ENCODE results near the gene DAB2IP. TPM values are rescaled to one million over a fixed set of nuclear protein-coding genes. Genes with fewer than 3 reads are reported as not detected.
"Not testable (repeated sequence)": the region's sequence is repeated elsewhere in the genome, so short reads cannot be mapped to it uniquely, and the experiment has no call there.

Gene DAB2IP
- polyA plus RNA-seq, 1 donor: 48.6 TPM

DNA sequence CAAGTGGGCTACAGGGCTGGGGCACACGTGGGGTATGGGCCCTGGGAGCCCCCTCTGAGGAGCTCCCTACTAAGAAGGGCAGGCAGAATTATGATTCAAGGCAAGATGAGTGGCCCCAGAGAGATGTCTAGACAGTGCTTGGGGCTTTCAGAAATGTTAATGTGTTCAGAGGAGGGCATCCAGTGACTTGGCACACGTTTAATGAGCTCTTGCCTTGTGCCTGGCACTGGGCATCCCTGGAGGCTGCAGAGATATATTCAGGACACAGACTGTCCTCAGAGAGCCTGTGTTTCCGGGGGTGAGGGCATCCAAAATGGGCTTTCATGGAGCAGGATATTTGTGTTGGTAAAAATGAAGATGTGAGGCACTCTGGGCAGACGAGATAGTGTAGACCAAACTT is 25.4 kb upstream of the DAB2IP start:
- no peak for DNase-seq

DNA sequence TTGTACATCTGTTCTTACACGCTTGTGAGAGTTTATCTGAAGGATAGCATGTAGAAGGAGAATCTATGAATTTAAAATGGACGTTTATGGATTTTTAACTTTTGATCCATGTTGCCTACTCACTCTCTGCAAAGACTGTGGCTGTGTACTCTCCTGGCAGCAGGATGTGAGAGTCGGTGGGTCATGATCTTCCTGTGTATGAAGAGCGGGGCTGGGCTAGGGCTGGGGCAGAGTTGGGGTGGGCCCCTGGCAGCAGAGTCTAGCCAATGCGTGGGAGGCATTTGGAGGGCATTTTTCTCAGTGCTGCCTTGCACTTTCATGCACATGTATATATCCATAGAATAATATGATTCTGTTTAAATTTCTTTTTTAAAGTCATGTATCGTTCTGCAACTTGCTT is 24.0 kb upstream of the DAB2IP start:
- no peak for DNase-seq

DNA sequence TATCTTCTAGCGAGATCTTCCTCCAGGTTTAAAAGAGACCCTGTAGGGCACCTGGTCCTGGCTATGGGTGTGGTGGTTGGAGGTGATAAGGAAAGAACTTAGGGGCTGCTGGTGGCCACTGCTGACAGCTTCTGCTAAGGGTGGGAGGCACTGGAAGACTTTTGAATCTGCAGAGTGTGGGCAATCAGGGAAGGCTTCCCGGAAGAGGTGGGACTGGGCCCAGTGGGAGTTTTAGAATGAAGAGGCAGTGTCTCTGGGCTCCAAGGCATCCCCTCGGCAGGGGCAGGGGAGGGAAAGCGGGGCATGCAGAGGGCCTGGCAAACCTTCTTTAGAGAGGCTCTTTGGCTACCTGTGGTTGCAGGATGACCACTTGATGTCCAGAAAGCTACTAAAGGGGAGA is 23.0 kb upstream of the DAB2IP start:
- no peak for DNase-seq

DNA sequence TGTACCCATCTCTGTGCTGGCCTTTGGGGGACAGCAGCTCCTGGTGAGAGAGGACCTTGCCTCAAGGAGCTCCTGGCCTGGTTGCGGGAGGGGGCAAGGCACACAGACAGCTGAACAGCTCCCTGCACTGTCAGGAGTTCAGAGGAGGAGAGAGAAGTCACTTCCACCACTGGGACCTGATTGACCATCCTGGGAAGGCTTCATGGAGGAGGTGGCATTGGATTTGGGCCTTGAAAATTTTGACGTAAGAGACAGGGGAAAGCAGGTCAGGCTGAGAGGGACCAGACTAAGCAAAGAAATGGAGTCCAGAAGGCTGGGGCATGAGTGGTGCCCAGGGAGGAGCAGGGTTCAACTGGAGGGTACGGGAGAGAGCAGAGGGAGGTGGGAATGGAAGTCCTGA is 20.3 kb upstream of the DAB2IP start:
- DNase-seq: no peak

DNA sequence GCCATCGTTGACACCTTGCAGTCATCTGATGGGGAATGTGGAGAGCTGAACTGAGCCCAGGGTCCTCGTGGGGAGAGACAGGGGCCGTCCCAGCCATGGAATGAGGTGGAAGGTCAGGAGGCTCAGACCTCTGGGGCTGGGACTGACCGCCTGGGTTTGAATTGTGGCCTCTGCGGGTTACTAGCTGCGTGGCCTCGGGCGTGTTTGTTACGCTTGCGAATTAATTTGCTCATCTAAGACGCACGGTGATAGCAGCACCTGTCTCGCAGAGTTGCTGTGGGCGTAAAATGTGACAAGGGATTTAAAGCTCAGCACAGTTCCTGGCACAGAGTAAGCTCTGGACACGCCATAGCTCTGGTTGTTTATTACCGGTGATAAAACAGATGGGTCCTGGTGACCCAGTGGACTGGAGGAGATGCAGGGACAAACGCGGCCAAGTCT is 19.4 kb upstream of the DAB2IP start:
- DNase-seq: no peak

DNA sequence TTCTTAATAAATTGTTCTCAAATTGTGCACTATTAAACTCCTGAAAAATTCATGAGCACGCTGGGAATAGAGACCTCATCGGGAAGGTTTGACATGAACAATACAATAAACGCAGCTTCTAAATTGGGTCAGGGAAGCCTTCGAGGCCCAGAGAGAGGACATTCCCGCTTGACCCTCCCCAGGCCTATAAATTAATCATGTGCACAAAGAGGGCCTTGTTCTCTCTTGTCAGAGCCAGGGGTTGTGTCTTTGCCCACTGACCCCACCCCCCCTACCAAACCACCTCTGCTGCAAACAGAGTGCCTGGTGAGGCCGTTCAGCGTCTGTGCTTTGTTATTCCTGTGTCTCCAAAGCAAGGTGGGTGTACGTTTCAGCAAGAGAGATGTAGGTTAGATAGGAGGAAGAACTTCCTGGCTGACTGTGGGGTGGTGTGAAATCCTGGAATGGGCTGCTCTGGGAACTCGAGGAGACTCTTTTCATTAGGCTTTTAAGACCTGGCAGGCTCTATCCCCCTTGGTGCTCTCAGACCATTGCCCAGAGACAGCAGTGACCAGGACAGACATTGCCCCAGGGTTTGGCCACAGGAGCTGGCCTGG is 18.2 kb upstream of the DAB2IP start:
- no peak for DNase-seq

DNA sequence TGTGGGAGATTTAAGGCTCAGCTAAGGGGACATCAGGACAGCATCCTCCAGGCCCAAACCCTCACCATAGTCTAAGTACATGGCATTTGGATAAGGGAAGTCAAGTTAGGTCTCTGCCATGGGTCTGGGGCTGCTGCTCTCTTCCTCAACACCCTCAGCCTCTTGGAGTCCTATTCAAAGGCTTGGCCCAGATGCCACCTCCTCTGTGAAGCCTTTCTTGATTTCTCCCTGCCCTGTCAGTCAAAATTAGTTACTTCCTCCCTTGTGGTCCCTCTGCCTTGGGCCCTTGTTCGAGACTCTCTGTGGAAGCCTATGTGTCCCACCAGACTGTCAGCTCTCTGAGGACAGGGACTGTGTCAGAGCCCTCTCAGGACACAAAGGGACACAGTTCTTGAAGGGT is 17.7 kb upstream of the DAB2IP start:
- no peak for DNase-seq

DNA sequence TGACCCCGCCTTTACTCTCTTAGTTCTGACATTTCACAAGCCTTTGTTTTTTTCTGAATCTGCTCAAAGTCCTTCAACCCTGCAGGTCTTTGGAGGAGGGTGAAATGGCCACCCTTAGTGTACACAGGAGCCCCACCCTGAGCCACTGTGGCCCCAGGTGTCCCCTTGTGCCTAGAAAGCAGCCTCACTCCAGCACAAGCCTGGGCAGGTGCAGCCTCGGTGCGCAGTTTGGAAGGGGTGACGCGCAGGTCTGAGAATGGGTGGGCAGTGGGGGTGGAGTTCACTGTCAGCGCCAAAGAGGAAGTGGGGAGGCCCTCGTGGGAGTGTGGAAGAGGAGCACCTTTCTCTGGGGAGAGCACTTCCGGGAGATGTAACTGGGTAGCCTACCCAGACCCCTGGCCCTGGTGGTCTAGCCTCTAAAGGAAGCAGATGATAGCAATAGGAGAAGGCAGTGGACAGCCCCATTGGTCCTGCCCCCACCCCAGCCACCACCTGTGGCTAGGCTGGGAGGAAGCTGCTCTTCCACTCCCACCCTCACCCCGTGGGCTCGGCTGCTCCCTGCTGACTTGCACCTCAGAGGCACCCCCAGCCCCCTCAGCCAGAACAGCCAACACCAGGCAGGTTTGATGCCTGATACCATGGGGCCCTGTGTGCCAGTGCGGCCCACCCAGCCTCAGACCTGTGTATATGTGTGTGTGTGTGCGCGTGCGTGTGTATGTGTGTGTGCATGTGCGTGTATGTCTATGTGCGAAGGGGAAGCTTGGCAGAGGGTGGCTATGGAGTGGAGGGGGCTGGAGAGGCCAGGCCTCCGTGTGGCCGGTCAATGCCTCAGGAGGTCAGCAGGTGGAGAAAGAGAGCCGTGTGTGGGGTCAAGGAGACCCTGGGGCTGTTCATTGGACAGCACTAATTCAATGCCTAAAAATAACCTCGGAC is 16.8 kb upstream of the DAB2IP start:
- DNase-seq: no peak

DNA sequence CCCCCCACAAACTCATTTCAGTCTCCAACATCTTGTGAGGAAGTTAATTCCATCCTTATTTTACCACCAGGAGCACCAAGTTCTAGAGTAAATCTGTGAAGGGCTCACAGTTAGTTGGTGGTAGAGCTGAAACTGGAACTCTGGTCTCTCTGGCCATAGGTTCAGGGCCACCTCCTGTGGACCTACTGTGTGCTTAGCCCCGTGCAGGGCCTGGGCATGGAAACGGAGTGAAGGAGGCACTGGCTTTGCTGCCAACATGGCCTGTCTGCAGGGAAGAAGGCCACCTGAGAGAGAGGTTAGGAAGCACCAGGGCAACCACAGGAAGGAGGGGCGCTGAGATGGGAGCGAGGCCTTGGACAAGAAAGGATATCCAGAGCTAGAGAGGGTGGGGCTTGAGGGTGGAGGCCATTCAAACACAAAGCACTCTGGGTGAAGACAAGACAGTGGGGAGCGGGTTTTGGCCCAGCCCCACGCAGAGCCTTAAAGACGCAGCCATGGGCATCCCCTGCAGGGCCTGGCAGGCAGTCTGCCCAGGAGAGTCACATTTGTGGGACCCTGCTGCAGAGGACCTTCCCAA is 16.0 kb upstream of the DAB2IP start:
- no peak for DNase-seq

DNA sequence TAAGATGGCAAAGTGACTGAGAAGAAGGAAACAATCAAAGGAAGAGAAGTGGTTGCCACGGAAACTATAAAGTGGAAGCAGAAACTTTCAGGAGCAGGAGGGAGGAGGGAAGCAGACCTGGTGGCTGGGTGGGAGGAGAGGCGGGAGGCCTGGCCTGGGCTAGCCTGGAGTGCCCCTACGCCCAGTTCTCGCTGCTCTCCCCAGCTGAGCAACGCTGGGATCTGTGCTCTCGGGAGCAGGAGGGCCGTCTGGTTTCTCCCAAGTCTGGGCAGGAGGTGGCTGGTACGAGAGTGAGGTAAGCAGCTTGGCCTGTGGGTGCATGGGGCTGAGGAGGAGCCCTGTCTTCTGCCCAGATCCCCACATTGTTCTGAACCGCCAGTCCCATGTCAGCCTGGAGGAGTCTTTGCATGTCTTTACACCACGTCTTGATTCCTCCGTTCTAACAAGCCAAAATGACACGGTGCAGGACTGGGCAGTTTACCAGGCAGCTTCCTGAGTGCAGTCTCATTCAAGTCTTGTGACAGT is 15.0 kb upstream of the DAB2IP start:
- DNase-seq: peak; percentile 69

DNA sequence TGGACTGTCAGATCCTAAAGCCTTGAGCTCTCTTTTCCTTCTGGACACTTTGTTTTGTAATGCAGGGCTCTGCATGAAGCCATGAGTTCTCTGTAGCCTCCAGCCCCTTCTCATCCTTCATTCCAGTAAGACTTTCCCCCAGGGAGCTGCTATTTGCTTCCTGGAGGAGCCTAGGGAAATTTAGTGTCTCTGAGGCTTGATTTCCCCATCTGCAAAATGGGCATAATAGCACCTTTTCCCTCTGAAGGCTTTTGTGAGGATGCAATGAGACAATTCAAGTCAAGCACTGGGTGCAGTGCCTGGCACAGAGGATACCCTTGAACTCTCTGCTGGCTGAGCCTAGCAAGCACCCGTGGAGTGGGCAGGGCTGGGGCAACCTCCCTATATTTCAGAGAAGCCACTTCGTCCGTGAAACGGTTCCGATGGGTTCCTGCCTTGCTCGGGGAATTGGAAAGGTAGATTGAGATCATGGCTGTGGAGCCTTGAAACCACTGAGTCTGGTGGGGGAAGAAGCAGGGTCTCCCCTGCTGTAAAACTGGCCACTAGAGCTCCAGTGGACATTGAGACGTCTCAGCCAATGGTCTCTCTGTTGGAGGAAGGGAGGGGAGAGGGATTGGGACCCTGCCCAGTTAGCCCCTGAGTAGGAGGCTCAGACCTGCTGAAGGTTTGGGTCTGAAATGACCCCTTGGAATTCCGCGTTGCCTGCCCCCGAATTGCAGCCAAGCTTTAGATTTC is 14.3 kb upstream of the DAB2IP start:
- no peak for DNase-seq

DNA sequence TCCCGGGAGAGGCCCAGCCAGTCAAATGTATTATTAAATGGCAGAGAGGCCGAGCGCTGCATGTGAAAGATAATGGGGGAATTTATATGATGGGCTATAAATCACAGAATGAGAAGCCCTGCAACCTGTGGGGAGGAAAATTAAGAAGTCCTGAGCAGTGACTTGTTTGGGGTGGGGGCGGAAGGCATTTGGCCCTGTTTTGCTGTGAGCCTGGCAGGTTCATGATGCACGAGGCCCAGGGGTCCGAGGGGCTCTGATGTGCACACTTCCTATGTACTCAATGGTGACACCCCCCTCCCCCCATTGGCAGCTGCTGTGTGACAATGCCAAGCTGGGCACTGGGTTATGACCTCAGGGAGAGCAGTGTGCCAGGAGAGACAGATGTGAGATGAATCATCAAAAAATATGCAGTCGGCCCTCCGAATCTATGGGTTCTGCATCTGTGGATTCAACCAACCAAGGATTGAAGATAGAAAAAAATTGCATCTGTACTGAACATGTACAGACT is 13.7 kb upstream of the DAB2IP start:
- DNase-seq: no peak

DNA sequence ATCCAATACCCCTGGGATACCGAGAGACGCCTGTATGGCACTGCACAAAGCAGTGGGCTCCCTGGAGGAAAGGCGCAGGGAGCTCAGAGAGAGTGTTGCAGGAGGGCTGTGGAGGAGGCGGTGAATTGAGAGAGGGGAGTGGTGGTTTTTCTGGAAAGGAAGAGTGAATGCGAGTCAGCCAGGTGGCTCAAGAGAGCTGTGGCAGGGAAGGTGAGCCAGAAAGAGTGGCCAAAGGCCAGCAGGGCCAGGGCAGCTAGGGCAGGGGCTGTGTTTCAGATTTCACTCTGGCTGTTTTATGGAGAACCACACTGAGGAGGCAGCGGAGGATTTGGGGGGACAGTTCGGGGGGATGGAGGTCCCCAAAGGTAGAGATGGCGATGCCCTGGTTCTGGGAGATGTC is 13.0 kb upstream of the DAB2IP start:
- no peak for DNase-seq

DNA sequence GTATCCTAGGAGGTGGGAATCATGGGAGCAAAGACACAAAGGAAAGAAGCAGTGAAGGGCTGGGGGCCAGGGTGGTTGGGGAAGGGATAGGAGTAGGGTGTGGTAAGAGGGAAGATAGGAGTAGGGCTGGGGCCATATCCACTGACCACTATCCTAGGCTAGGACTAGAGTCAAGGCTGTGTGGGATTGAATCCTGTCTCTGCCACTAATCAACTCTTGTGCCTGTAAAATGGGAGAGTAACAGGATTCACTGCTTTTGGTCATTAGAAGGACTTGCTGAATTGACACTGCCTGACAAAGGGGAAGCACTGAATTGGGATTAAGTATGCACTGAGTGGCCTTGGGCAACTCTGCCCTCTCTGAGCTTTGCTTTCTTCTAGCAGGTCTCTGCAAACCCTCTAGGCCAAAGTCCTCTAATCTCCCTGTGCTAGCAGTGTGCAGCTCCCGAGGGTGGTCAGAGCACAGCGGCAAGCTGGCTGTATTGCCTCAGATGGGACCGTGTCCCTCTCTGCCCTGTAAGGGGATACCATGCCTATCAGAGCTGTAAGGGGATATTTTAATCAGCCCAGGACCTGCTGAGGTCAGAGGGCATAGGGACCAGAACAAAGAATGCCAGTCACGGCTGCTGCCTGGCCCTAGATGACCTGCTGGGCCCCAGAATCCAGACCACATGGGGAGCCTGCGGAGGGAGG is 12.4 kb upstream of the DAB2IP start:
- DNase-seq: no peak

DNA sequence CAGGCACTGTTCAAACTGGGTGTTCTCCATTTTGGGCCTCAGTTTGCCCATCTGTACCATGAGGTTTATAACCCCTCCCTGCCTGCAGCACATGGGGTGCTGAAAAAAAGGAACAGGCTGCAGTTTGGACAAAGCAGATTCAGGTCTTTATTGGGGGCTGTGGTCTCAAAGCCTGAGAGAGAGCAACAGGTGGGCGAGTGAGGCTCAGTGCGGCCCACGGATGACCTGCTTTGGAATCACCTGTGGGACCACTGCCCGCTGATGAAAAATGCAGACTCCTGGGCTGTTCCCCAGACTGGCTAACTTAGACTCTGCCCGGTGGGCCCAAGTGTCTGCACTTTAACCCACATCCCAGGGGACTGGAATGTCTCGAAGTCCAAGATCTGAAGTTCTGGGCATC is 11.8 kb upstream of the DAB2IP start:
- no peak for DNase-seq

DNA sequence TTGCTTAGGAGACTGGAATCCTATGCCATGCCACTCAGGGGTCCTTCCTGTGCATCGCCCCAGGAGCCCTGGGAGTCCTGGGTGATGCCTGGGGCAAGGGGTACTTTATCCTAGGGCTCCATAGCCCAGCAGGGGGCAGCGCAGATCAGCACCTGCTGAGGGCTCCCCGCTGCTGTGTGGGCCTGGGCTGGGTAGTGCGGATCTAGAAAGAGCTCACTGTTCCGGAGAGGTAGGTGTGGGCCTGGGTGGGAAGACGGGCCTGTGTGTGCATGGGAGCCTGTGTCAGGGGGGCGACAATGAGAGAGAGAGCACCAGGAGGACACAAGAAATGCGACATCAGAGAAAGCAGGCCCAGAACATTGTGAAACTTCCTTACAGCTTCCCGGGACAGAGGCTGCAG is 11.4 kb upstream of the DAB2IP start:
- DNase-seq: no peak

DNA sequence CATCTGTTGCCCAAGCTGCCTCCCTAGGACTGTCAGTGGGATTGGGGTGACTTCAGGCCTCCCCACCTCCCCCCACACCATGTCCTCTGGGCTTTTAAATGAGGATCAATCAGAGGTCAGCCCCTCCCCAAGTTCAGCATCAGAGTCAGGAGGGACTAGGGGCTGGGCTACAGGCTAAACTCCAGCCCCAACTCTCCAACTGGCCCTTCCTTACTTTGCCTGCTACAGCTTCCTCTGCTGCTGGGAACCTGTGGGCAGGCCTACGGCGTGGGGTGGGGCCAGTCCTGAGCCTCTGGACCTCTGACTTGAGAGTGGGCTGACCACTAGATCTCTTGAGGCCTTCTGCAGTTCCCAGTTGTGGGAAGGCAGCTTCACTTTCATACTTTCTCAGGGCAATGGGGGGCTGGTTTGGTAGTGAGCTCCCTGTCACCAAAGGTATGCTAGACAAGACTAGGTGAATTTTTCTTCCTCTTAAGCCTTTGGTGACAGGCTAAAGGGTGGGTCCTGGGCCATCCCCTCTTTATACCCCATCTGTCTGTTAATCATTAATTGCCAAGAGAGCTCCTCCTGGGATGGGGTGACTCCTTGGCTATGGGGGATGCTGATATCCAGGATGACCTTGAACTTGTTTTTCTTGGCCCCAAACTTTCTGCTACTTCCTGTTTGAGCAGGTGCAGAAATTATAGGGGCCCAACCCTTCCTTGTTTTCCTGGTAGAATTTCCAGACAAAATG is 10.8 kb upstream of the DAB2IP start:
- DNase-seq: no peak

DNA sequence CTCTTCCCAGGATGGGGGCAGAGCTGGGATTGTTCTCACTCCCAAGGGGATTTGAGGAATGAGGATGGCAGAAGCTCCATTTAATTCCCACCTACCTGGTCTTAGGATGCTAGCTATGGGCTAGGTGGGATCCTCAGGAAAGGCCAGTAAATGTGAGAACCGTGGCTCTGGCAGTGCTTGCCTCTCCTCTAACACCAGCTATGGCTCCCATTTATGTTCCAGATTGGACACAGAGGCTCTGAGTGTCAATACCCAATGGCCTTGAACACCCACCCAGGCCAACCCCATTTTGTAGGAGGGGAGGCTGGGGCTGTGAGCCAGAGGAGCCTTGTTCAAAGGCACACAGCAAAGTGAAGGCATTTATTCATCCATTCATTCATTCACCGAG is 10.2 kb upstream of the DAB2IP start:
- no peak for DNase-seq

DNA sequence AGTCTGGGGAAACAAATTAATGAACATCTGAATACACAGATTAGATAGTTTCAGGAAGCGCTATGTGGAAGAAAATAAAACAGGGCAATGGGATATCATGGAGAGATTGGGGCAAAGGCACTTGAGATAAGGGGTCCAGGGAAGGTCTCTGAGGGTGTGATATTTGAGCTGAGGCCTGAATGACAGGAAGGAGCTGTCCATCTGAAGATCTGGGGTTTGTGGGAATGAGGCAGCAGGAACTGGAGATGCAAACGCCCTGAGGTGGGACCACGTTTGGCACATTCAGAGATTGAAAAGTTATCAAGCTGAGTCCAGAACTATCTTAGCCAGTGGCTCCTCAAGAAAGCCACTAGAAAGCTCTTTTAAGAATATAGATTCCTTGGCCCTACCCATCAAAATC is 8.7 kb upstream of the DAB2IP start:
- DNase-seq: no peak

DNA sequence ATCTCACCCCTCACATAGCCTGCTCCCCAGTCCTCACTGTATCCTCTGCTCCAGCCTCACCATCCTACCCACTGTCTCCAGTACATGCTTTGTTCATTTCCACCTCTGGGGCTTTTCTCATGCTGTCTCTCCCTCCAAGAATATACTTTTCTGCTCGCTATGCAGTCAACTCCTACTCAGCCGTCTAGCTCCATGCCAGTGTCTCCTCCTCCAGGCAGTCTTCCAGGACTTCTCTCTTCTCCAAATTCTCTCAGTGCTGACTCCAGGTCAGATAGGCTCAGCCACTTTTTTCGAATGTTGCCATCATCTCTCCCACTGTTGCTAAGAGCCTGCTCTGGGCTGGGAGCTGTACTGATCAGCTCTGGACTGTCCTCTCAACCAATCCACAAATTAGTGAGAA is 8.0 kb upstream of the DAB2IP start:
- DNase-seq: no peak

DNA sequence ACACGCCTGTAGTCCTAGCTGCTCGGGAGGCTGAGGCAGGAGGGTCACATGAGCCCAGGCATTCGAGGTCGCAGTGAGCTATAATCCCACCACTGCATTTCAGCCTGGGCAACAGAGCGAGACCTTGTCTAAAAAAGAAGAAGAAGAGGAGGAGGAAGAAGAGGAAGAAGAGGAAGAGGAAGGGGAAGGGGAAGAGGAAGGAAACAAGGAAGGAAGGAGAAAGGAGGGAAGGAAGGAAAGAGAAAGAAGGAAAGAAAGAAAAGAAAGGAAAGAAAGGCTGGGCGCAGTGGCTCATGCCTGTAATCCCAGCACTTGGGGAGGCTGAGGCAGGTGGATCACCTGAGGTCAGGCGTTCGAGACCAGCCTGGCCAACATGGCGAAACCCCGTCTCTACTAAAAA is 7.4 kb upstream of the DAB2IP start:
- not testable (repeated sequence) for DNase-seq
